HG03097 (cell line): ENCODE results near the gene MASP2.
"Not testable (repeated sequence)": the region's sequence is repeated elsewhere in the genome, so short reads cannot be mapped to it uniquely, and the experiment has no call there.

ENCODE experiments used
- ATAC-seq: cut with Tn5 transposase; IDR thresholded peaks from one replicate; pipeline ENCODE4 v1.9.1; 2021; ENCODE audit not compliant: unreplicated experiment, low FRiP score

The MASP2 gene

GRCh38 chr1:11058595-11059154, 11.6 kb upstream of the MASP2 start:
- no peak for ATAC-seq

- no peak for ATAC-seq
Observed at GRCh38 chr1:11058026-11058425, 11.0 kb upstream of the MASP2 start.

- no peak for ATAC-seq
Observed at GRCh38 chr1:11057477-11057876, 10.4 kb upstream of the MASP2 start.

- no peak for ATAC-seq
Observed at GRCh38 chr1:11056504-11056903, 9.5 kb upstream of the MASP2 start.

- no peak for ATAC-seq
Observed at GRCh38 chr1:11055676-11056075, 8.6 kb upstream of the MASP2 start.

- ATAC-seq, result no peak
Observed at GRCh38 chr1:11054666-11055065, 7.6 kb upstream of the MASP2 start.

GRCh38 chr1:11054181-11054580, 7.1 kb upstream of the MASP2 start:
- no peak for ATAC-seq

- no peak for ATAC-seq
Observed at GRCh38 chr1:11053758-11054137, 6.7 kb upstream of the MASP2 start.

- ATAC-seq, result no peak
Observed at GRCh38 chr1:11052839-11053757, 6.1 kb upstream of the MASP2 start.

GRCh38 chr1:11051781-11052511, 4.9 kb upstream of the MASP2 start:
- no peak for ATAC-seq

GRCh38 chr1:11051121-11051520, 4.1 kb upstream of the MASP2 start:
- ATAC-seq, result not testable (repeated sequence)

- ATAC-seq, result no peak
Observed at GRCh38 chr1:11046270-11046566, 821 bp downstream of the MASP2 start.

- ATAC-seq, result no peak
Observed at GRCh38 chr1:11045428-11046269, 1.4 kb downstream of the MASP2 start.

GRCh38 chr1:11044849-11045427, 2.1 kb downstream of the MASP2 start:
- ATAC-seq, result no peak

GRCh38 chr1:11044086-11044848, 2.8 kb downstream of the MASP2 start:
- no peak for ATAC-seq

GRCh38 chr1:11042995-11043874, 3.8 kb downstream of the MASP2 start:
- ATAC-seq, result no peak

- ATAC-seq, result no peak
Observed at GRCh38 chr1:11042065-11042464, 5.0 kb downstream of the MASP2 start.

- no peak for ATAC-seq
Observed at GRCh38 chr1:11041048-11041447, 6.0 kb downstream of the MASP2 start.

- not testable (repeated sequence) for ATAC-seq
Observed at GRCh38 chr1:11040105-11040429, 7.0 kb downstream of the MASP2 start.
